DMS53 treated with DMSO at 0.1 percent for 48 hours (cell line): ENCODE data around the gene TRAPPC13.
"Not testable (repeated sequence)": the region's sequence is repeated elsewhere in the genome, so short reads cannot be mapped to it uniquely, and the experiment has no call there.

ENCODE experiments used
- DNase-seq: peaks from one replicate; lab custom pipeline; 2025; ENCODE audit not compliant: unreplicated experiment; lab: John Stamatoyannopoulos, UW

TRAPPC13 gene

DNA sequence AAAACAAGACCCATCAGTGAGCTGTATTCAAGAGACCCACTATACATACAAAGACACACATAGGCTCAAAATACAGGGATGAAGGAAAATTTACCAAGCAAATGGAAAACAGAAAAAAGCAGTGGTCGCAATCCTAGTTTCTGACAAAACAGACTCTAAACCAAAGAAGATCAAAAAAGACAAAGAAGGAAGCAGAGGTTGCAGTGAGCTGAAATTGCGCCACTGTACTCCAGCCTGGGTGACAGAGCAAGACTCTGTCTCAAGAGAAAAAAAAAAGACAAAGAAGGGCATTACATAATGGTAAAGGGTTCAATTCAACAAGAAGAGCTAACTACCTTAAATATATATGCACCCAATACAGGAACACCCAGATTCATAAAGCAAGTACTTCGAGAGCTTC is 51.2 kb downstream of the TRAPPC13 start:
- not testable (repeated sequence) for DNase-seq

- DNase-seq: no peak
Measured at GRCh38 chr5:65682148-65682547, 57.3 kb downstream of the TRAPPC13 start.

DNA sequence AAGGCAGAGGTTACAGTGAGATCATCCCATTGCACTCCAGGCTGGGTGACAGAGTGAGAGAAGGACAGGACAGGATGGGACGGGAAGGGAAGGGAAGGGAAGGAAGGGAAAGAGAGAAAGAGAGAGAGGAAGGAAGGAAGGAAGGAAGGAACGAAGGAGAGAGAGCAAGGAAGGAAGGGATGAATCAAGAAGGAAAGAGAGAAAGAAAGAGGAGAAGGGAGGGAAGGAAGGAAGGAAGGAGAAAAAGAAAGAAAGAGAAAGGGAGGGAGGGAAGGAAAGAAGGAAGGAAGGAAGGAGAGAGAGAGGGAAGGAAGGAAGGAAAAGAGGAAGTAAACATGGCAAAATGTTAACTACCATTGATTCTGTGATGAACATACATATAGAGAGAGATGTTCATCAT is 68.3 kb downstream of the TRAPPC13 start:
- DNase-seq: no peak

DNA sequence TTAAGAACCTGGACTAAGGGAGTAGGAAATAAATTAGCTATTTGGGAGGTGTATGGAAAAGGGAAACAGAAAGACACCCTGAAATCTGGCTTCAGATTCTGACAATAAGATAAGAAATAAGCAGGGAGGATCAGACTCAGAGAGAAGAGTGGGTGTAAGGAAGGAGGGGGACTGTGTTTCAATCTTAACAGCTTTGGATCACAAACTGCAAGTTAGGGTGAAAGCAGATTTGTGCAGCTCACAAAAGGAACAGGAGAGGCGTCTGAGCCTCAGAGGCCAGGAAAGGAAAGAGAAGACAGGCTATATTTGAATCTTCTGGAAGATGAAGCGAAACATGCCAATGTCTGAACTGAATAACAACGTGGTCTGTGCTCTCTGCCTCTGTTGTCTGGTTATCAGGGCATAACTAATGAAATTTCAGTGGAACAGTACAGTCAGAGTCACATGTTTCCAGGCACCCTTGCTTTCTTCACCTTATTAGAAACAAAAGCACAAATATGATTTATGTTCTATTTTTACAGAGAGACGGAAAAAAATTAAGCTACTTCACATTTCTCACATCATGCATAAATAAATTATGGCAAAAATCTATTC is 70.4 kb downstream of the TRAPPC13 start:
- DNase-seq: no peak

GRCh38 chr5:65695896-65696295 is 71.1 kb downstream of the TRAPPC13 start:
- no peak for DNase-seq

DNA sequence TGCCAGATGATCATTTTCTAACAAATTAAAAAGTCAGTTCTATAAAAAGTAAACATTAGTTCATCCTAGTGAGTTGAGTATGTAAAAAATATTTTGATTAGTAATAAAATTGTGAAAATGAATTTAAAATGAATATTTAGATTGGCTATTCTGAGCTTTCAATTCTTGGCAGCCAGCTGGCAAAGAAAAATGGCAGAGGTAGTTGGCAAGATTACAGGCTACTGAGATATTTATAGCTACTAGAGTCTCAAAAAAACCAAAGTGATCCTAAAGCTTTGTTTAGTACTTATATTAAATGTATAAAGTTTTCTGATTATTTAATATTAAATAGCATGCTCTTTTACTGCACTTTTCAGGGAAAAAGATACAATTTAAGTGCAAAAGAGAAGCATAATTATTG is 72.1 kb downstream of the TRAPPC13 start:
- DNase-seq: no peak

DNA sequence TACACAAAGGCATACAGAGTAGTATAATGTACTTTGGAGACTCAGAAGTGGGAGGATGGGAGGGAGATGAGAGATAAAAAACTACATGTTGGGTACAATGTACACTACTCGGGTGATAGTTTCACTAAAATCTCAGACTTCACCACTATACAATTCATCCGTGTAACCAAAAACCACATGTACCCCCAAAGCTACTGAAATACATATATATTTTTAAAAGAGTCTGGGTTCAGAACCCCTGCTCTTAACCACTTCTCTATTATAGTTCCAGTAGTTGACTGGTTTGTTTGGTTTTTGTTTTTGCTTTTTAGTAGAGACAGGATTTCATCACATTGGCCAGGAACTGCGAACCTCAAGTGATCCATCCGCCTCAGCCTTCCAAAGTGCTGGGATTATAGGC is 74.5 kb downstream of the TRAPPC13 start:
- no peak for DNase-seq

- no peak for DNase-seq
Measured at GRCh38 chr5:65702036-65702435, 77.2 kb downstream of the TRAPPC13 start.

- DNase-seq: no peak
Measured at GRCh38 chr5:65704621-65705239, 79.9 kb downstream of the TRAPPC13 start.

DNA sequence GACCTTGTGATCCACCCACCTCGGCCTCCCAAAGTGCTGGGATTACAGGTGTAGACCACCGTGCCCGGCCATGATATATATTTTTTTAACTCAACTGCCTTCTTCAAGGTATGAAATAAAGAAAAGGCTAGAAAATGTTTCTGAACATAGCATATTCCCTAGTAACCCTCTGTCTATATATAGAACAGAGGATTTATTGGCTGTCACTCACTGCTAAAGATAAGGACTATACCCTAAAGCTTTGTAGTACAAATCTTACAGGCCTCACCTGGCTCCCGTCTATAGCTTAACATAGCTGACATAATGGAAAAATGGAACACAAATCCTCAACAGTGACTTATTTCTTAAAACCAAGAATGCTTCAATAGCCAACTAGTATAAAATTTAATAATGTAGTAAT is 82.8 kb downstream of the TRAPPC13 start:
- DNase-seq: no peak

DNA sequence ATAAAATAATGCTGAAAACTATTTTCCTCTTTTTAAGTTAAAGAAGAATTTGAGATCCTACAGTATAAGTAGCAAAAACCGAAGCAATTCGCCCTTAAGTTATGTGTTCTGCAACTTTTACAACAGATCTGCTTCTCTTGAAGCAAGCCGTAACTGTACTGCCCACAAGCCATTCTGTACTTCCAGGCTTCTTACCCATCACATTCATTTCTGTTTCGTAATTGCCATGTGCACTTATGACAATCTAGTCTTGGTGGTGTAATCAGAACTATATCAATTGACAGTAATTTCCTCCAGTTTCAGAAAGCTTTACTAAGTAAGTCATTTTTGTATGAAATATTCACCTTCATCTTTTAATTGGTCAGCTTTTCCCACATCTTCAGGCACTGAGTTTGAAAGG is 83.3 kb downstream of the TRAPPC13 start:
- no peak for DNase-seq
